Thyroid gland (tissue), 4 donors: ENCODE results near the gene STXBP4. TPM values are rescaled to one million over a fixed set of nuclear protein-coding genes. Genes with fewer than 3 reads are reported as not detected.

ENCODE experiments used
- DNase-seq, 2 donors: peaks; one replicate each; pipeline ENCODE4 v3.0.0-alpha.2; 2019
- H3K27ac ChIP-seq, 3 donors: fragments of 200-600 bp; sonication (generic); 1 replicate in 2 of 3; 2 replicates in 1 of 3; pipeline ENCODE4 v1.5.1; 2016 to 2019; ENCODE audit warnings: mild to moderate bottlenecking in 1 of 3, moderate library complexity in 1 of 3
- H3K27me3 ChIP-seq: fragments of 200-600 bp; sonication (generic); one replicate; pipeline ENCODE4 v1.5.1; 2019
- H3K36me3 ChIP-seq, 2 donors: fragments of 200-600 bp; sonication (generic); one replicate each; pipeline ENCODE4 v1.5.1; 2016 to 2019
- H3K4me1 ChIP-seq, 2 donors: fragments of 200-600 bp; sonication (generic); one replicate each; pipeline ENCODE4 v1.5.1; 2017 to 2019
- H3K4me3 ChIP-seq, 3 donors: fragments of 200-600 bp; sonication (generic); replicated peaks in 1 of 3; 1 replicate in 2 of 3; 2 replicates in 1 of 3; pipeline ENCODE4 v1.5.1; 2016; ENCODE audit warnings: mild to moderate bottlenecking in 1 of 3
- H3K9me3 ChIP-seq: fragments of 200-600 bp; sonication (generic); one replicate; pipeline ENCODE4 v1.5.1; 2017
- CTCF ChIP-seq, 6 experiments: fragments of 200-600 bp in 3 of 6; fragments of 450-650 bp in 3 of 6; sonication (generic) in 3 of 6; IDR thresholded peaks; one replicate each; pipeline ENCODE4 v1.5.1; 2016 to 2019; ENCODE audit warnings: antibody characterized with exemption in 6 of 6, mild to moderate bottlenecking in 2 of 6, inconsistent platforms in 1 of 6, moderate library complexity in 1 of 6
- POLR2A ChIP-seq, 2 donors: fragments of 450-650 bp; IDR thresholded peaks; one replicate each; pipeline ENCODE4 v1.6.1; 2017; ENCODE audit warnings: antibody characterized with exemption in 2 of 2, mild to moderate bottlenecking in 2 of 2, moderate library complexity in 1 of 2
- WGBS, 2 donors: methylation state at CpG; one replicate each; pipeline ENCODE4 v1.1.5; 2017; 5-methylcytosine and 5-hydroxymethylcytosine counted together
- intact Hi-C: fragments of 100-400 bp; cut with DNase I; formaldehyde crosslinking; loops from one replicate; pipeline ENCODE4 v1.15.1; 2023
- total RNA-seq, 4 donors: library from RNA; depleted of rRNA; stranded (reverse); fragments of >200 nt; gene quantifications; one replicate each; pipeline ENCODE4 v1.2.3, GENCODE V29; 2016

STXBP4 gene
- total RNA-seq, 4 donors from 2014 or later: 30.4 to 57.0 (median 52.8) TPM

GRCh38 chr17:54980375-54980774 is 11.8 kb downstream of the STXBP4 start:
- intact Hi-C loops: no loop called here
- Histone ChIP-seq H3K27me3 (no peaks in the 10 kb centered on the region), H3K4me3 (no peak overlapping the region), H3K36me3 (no peaks in the 10 kb centered on the region), H3K4me1 (no peaks in the 10 kb centered on the region), H3K9me3 (no peaks in the 10 kb centered on the region), H3K27ac (no peak overlapping the region)
- no peak for DNase-seq
- no peak for TF ChIP-seq POLR2A (IDR thresholded peaks at IDR 0.05)
- no peak for TF ChIP-seq CTCF (IDR thresholded peaks at IDR 0.05)
- 60 to 91% methylated on average over 3 of the region's 3 CpGs for whole genome bisulfite sequencing, 2 donors

GRCh38 chr17:54982399-54982798 is 13.8 kb downstream of the STXBP4 start:
- intact Hi-C loops: no loop called here
- DNase-seq: no peak
- TF ChIP-seq POLR2A (IDR thresholded peaks at IDR 0.05) (no peak), CTCF (IDR thresholded peaks at IDR 0.05) (no peak)

GRCh38 chr17:54983260-54983659 is 14.7 kb downstream of the STXBP4 start:
- no peak overlapping the region for H3K4me3 ChIP-seq
- no peak overlapping the region for H3K27ac ChIP-seq
- no peaks in the 10 kb centered on the region for H3K27me3 ChIP-seq
- H3K9me3 ChIP-seq: no peaks in the 10 kb centered on the region
- no peak for TF ChIP-seq CTCF (IDR thresholded peaks at IDR 0.05)
- TF ChIP-seq POLR2A (IDR thresholded peaks at IDR 0.05): no peak
- no peak for DNase-seq
- H3K36me3 ChIP-seq: no peaks in the 10 kb centered on the region
- H3K4me1 ChIP-seq: no peaks in the 10 kb centered on the region
- intact Hi-C loops: no loop called here

More at GRCh38 chr17:54982399-54982798, 13.8 kb downstream of the STXBP4 start:
- H3K27me3 ChIP-seq: no peaks in the 10 kb centered on the region
- no peak overlapping the region for H3K4me3 ChIP-seq
- no peaks in the 10 kb centered on the region for H3K9me3 ChIP-seq
- H3K4me1 ChIP-seq: no peaks in the 10 kb centered on the region
- H3K27ac ChIP-seq: no peak overlapping the region
- no peaks in the 10 kb centered on the region for H3K36me3 ChIP-seq

- intact Hi-C loops: no loop called here
- no peaks in the 10 kb centered on the region for H3K36me3 ChIP-seq
- WGBS, 2 donors: 89 to 95% methylated on average over 1 of the region's 1 CpG
- H3K9me3 ChIP-seq: no peaks in the 10 kb centered on the region
- TF ChIP-seq POLR2A (IDR thresholded peaks at IDR 0.05) (no peak), CTCF (IDR thresholded peaks at IDR 0.05) (no peak)
- no peak overlapping the region for H3K4me3 ChIP-seq
- no peaks in the 10 kb centered on the region for H3K27me3 ChIP-seq
- no peaks in the 10 kb centered on the region for H3K4me1 ChIP-seq
- DNase-seq: no peak
- no peak overlapping the region for H3K27ac ChIP-seq
These were observed 16.9 kb downstream of the STXBP4 start for GRCh38 chr17:54985476-54985875.

- Histone ChIP-seq H3K27me3 (no peaks in the 10 kb centered on the region), H3K27ac (no peak overlapping the region), H3K4me3 (no peak overlapping the region), H3K36me3 (no peaks in the 10 kb centered on the region), H3K4me1 (no peaks in the 10 kb centered on the region), H3K9me3 (no peaks in the 10 kb centered on the region)
- DNase-seq: no peak
- intact Hi-C loops: loop anchor here (5.0 kb wide), 1 partner anchor 357 kb away; no protein-coding TSS in a partner anchor
- WGBS, 2 donors: 96 to 99% methylated on average over 4 of the region's 4 CpGs
- TF ChIP-seq POLR2A (IDR thresholded peaks at IDR 0.05) (no peak), CTCF (IDR thresholded peaks at IDR 0.05) (no peak)
These were observed 21.6 kb downstream of the STXBP4 start for GRCh38 chr17:54990118-54990517.
